HG02973 (cell line): Measurements from ENCODE around the gene PDZRN4.
"Not testable (repeated sequence)": the region's sequence is repeated elsewhere in the genome, so short reads cannot be mapped to it uniquely, and the experiment has no call there.

Source experiments
- ATAC-seq: cut with Tn5 transposase; IDR thresholded peaks from one replicate; pipeline ENCODE4 v1.9.1; 2021; ENCODE audit warnings: moderate library complexity; ENCODE audit not compliant: unreplicated experiment

Gene PDZRN4

GRCh38 chr12:41188058-41188840, at the start of gene PDZRN4:
TSS of gene PDZRN4 (plus strand) at chr12:41188320.
- ATAC-seq = no peak

DNA sequence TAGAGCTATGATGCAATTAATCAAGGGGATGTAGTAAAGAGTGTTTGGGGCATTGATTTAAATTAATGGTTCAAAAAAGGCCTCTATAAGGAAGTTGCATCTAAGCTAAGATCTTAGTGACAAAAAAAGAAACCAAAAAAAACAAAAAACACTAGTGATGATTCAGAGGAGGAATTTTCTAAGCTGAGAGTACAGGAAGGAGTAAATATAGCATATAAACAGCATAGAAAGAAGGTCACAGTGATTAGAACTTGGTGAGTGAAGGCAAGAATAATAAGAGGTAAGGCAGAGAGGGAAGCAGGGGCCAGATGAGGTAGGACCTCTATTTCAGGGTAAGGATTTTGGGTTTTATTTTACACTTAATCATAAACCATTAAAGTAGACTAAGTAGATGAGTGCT, 48.0 kb upstream of the PDZRN4 start:
- no peak for ATAC-seq

DNA sequence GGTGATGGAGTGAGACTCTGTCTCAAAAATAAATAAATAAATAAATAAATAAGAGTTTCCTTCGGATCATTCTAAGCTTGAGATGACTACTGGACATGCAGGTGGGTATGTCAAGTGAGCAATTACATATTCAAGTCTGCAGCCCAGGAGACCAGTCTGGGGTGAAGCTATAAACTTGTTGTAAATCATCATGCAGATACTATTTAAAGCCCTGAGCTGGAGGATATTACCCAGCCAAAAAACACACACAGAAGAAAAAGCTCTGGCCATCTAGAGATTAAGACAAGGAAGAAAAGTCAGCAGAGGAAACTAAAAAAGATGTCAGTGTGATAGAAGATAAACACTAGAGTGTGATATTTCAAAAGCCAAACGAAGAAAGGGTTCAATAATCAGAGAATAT, 47.0 kb upstream of the PDZRN4 start:
- ATAC-seq = no peak

GRCh38 chr12:41142376-41142775, 45.7 kb upstream of the PDZRN4 start:
- ATAC-seq = no peak

GRCh38 chr12:41151793-41152192, 36.3 kb upstream of the PDZRN4 start:
- ATAC-seq = no peak

- no peak for ATAC-seq
Measured at GRCh38 chr12:41162461-41162860, 25.7 kb upstream of the PDZRN4 start.

DNA sequence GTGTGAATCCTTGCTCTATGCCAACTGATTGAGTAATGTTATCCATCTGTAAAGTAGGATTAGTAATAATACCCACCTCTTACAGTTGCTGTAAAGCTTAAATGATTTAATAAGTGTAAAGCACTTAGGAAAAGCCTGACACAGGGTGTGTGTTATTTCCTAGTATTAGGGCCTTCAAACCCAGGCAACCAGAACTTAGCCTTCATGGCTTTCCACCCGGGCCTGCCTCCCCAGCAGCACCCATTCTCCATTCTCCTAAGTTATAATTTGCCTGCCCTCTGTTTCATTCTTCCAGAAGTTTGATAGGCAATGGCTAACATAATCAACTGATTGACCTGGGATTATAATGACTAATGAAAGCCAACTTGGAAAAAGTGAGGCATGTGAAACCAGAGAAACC, 20.4 kb upstream of the PDZRN4 start:
- ATAC-seq = no peak

GRCh38 chr12:41174602-41175001, 13.5 kb upstream of the PDZRN4 start:
- ATAC-seq = no peak

DNA sequence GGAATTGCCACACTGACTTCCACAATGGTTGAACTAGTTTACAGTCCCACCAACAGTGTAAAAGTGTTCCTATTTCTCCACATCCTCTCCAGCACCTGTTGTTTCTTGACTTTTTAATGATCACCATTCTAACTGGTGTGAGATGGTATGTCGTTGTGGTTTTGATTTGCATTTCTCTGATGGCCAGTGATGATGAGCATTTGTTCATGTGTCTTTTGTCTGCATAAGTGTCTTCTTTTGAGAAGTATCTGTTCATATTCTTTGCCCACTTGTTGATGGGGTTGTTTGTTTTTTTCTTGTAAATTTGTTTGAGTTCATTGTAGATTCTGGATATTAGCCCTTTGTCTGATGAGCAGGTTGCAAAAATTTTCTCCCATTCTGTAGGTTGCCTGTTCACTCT, 8.6 kb upstream of the PDZRN4 start:
- not testable (repeated sequence) for ATAC-seq

- no peak for ATAC-seq
Measured at GRCh38 chr12:41184864-41185263, 3.3 kb upstream of the PDZRN4 start.

- no peak for ATAC-seq
Measured at GRCh38 chr12:41186026-41186425, 2.1 kb upstream of the PDZRN4 start.

DNA sequence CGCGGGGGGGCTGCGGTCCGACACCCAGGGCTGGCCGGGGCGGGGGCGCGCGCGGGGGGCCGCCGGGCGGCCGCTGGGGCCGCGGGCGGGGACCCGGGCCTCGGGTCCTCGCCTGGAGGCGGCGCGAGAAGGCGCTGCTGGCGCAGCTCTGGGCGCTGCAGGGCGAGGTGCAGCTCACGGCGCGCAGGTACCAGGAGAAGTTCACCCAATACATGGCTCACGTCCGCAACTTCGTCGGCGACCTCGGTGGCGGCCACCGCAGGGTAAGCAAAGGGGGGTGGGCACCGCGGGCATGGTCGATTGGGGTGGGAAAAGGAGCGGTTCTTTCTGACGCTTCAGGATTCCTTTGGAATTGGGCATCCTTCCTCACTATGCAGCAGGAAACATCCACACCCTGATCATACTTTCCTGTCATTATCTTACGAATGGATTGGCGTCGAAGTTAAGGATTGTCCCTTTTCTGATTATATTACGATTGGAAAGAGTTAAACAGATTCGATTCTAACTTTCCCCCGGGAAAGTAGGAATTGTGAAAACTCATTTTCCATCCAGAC, 798 bp downstream of the PDZRN4 start:
- ATAC-seq = no peak

DNA sequence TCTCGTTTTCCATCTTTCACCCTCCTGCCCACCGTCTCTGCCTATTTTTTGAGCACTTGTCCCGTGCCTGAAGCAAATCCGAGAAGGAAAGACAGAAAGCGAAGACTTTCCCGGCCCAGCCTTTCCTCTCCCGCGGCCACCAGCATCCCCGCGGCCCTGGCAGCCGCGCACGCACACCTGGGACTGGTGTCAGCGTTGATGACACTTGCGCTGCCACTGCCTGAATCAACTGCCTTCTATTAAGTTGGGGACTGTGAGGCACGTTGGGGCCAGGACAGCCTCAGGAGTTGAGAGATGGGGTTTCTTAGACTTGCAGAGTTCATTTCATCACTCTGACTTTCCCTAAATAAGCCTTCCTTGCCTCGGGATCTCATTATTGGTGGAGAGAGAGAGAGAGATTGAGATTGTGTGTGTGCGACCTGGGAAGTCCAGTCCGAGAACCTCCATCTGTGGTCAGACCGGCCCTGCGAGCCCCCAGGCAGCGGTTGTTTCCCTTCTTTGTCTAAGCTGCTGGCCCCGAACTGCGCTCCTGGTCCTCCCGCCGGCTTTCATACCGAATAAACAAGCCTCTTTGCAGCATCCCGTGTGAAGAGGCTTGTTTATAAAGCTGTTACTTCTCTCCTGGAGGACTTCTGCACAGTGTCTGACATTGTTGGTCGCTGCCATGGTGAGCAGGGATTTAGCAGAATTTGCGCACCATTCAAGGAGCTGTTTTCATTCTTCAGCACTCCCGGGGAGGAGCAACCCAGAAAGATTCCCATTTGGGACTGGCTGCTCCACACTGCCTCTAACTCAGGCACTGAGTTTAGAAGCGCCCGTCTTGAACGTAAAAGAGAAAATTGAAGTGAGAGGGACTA, 1.5 kb downstream of the PDZRN4 start:
- ATAC-seq = no peak

DNA sequence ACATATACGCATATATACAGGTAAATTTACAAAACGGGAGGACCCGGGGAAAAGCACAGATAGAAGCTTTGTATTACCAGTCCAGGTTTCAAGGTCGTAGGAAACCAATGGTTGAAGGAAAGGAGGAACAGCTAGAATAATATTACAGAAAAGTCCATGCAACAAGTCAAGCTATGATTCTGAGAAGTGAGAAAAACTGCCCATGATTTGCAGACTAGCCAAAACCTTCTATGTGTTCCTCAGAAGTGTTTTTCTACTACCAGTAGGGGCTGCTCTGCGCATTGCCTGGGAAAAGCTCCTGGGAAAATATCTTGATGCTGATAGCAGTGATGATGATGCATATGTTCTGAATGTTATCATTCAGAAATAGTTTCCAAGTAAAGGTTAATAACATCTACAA, 2.2 kb downstream of the PDZRN4 start:
- no peak for ATAC-seq

DNA sequence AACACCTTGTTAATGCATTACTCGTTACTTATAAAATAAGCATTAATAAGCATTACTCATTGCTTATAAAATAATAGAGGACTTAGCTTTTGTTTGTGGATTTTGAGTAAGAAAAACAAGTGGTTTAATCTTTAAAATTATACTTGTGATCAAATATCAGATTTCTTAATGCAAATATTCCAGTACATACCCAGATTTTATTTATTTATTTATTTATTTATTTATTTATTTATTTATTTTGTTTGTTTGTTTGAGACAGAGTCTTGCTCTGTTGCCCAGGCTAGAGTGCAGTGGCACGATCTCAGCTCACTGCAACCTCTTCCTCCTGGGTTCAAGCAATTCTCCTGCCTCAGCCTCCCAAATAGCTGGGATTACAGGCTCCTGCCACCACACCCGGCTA, 3.4 kb downstream of the PDZRN4 start:
- ATAC-seq = not testable (repeated sequence)

DNA sequence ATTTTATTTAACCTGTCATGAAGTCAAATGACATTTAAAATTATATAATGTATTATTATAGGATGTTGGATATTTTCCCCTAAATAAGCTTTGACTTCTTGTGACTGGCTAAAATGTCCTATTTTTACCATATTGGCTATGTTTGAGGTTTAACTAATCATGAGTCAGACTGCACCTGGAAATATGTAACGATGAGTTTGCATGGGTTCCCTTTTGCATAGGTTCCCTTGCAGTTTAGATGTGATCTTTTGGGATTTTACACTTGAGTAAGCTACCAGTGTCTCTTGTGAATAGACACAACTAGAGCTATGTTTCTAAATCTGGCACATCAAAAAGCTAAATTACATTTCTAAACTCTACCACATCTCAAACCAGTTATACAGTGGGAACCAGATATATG, 5.2 kb downstream of the PDZRN4 start:
- no peak for ATAC-seq

GRCh38 chr12:41202051-41202450, 13.9 kb downstream of the PDZRN4 start:
- ATAC-seq = no peak

DNA sequence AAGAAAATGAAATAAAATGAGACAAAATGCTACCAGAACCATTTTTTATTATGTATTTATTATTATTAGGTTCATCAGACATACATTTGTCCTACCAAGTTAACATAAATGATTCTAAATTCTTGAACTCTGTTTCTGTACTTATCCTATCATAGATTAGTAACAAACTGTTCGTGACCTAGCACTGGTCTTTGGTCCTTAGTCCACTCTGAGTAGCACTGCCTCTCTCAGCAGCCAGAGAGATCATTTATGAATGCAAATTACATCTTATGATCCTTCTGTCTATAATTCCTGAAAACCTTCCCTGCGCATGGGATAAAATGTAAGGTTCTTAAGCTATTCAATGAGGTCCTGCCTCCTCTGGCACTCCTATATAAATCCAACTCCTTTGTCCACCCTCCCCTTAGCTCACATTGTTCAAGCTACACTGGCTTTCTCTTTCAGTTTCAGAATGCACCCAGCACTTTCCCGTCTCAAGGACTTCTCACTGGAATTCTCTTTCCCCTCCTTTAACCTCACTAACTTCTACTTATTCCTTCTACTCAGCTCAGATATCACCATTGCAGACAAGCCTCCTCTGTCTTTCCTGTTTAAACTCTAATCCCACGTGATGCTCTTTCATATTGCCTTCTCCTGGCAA, 17.1 kb downstream of the PDZRN4 start:
- ATAC-seq = no peak

GRCh38 chr12:41206298-41206697, 18.2 kb downstream of the PDZRN4 start:
- ATAC-seq = no peak

DNA sequence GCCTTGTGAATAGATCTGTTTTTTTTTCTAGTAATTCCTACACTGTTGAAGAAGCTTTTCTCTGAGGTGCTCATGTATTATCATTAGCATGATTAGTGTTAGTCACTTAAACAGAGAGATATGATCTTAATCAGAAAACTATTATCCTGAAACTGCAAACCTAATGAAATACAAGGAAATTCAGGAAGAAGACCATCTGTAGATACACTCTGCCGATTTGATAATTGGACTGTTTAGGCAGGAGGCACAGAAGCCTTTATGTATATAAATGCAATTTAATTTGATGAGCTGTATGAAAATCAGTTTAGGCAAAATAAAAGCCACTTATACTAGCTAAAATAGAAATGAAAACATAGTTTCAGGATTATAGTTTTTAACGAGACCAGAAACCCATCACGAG, 23.3 kb downstream of the PDZRN4 start:
- no peak for ATAC-seq

GRCh38 chr12:41212625-41213024, 24.5 kb downstream of the PDZRN4 start:
- ATAC-seq = no peak
